GM12892 (cell line): Measurements from ENCODE around the gene ATF1.
"Not testable (repeated sequence)": the region's sequence is repeated elsewhere in the genome, so short reads cannot be mapped to it uniquely, and the experiment has no call there.

ENCODE experiments used
- DNase-seq: peaks from one replicate; pipeline ENCODE4 v3.0.0; 2011; ENCODE audit not compliant: insufficient read length
- FAIRE-seq: peaks from 2 replicates; lab custom pipeline; 2011; peaks lifted over from hg19 to GRCh38; lab: Jason Lieb, UNC
- POLR2A ChIP-seq: IDR thresholded peaks from 2 replicates; pipeline ENCODE4 v1.6.1; 2011; ENCODE audit warnings: low read depth, low read length, control low read depth
- POLR2AphosphoS5 ChIP-seq: IDR thresholded peaks from 2 replicates; pipeline ENCODE4 v1.6.1; 2011; ENCODE audit warnings: low read depth, low read length, control low read depth
- TAF1 ChIP-seq: IDR thresholded peaks from 2 replicates; pipeline ENCODE4 v1.6.1; 2011; ENCODE audit warnings: low read depth, mild to moderate bottlenecking, control low read depth, low read length, borderline replicate concordance

ATF1 gene

GRCh38 chr12:50859621-50860310, 95.9 kb downstream of the ATF1 start:
- no peak for FAIRE-seq
- no peak for DNase-seq
- no peak for TF ChIP-seq TAF1
- no peak for TF ChIP-seq POLR2A
- TF ChIP-seq POLR2AphosphoS5: no peak

GRCh38 chr12:50862316-50862715, 98.4 kb downstream of the ATF1 start:
- no peak for TF ChIP-seq POLR2A
- TF ChIP-seq TAF1: no peak
- TF ChIP-seq POLR2AphosphoS5: no peak
- no peak for FAIRE-seq
- no peak for DNase-seq

- TF ChIP-seq TAF1: no peak
- no peak for TF ChIP-seq POLR2AphosphoS5
- TF ChIP-seq POLR2A: no peak
- DNase-seq: no peak
- FAIRE-seq: no peak
Measured at GRCh38 chr12:50865266-50865665, 101.4 kb downstream of the ATF1 start.

GRCh38 chr12:50868881-50869280, 105.0 kb downstream of the ATF1 start:
- FAIRE-seq, DNase-seq: not testable (repeated sequence)
